ENCODE results near the gene HPCA.

Gene HPCA

DNA sequence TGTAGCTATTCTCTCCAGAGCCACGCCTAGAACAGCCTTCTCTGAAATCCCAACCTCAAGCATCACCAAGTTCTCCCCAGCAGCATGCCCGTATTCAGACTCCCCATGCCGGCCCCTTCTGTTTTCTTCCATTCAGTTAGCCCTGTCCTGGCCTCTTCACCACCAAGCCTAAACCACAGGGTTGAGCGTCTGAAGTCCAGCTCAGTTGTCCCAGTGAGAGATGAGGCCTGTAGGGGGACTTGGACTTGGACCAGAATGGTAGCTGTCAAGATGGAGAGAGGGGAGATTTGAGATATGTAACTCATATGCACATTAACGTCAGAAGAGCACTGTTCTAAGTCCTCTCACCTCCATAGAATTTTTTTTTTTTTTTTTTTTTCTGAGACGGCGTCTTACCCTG is 20.4 kb downstream of the HPCA start:
- DNase-seq (ENCODE audit: low read depth), result no peak
- in situ Hi-C loops (cut with HindIII; ENCODE audit: low sequenced_read_pairs), result no loop called here

DNA sequence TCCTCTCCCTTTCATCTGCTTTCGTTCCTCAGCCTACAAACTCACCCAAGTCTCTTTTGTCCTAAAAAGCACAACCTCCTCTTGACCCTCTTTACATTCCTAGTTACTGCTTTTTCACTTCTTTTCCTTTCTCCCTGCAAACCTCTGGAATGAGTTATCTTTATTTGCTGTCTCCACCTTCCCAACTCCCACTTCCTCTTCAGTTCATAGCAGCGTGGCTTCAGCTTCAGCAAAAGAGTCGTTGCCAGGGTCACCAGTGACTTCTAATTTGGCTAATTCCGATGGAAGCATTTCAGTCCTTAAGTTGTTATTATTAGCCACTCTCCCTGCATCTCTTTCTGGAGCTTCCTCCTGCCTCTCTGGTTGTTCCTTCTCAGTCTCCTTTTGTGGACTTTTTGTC is 21.1 kb downstream of the HPCA start:
- H3K4me3 ChIP-seq (ENCODE audit: low read depth, low read length), result no peak overlapping the region
- in situ Hi-C loops (cut with HindIII; ENCODE audit: low sequenced_read_pairs), result no loop called here
- TF ChIP-seq CTCF (IDR thresholded peaks at IDR 0.05; ENCODE audit: low read depth, low read length, missing control alignments), result no peak
- DNase-seq (ENCODE audit: low read depth), result no peak

More for the DNA sequence above, 20.4 kb downstream of the HPCA start:
- H3K4me3 ChIP-seq (ENCODE audit: low read depth, low read length), result no peak overlapping the region
- TF ChIP-seq CTCF (IDR thresholded peaks at IDR 0.05; ENCODE audit: low read depth, low read length, missing control alignments), result no peak

GRCh38 chr1:32910319-32910718 is 24.0 kb downstream of the HPCA start:
- in situ Hi-C loops (cut with HindIII; ENCODE audit: low sequenced_read_pairs), result no loop called here

DNA sequence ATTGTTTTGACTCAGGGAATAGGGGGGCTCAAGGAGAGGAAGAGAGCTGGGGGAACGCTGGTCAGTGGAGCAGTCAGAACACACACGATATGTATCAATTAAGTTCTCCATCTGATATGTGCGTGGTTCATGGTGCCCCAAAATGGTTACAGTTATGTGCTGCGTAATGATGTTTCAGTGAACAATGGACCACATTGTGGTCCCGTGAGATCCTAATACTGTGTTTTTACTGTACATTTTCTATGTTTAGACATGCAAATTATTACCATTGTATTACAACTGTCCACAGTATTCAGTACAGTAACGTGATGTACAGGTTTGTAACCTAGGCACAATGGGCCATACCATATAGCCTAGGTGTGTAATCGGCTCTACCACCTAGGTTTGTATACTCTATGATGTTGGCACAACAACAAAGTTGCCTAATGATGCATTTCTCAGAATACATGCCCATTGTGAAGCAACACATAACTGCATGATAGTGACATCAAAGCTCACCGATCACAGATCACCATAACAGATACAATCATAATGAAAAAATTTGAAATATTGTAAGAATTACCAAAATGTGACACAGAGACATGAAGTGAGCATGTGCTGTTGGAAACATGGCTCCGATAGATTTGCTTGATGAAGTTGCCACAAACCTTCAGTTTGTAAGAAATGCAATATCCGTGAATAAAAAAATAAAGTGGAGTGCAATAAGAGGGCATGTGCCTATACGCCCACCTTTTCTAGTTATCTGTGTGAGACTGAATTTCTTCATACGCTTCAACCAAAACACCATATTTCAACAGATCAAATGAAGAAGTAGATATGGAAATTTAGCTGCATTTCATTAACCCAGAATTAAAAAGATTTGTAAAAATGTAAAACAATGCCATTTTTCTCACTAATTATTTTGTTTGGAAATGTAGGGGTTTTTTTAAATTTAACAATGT is 29.7 kb downstream of the HPCA start:
- TF ChIP-seq CTCF (IDR thresholded peaks at IDR 0.05; ENCODE audit: low read depth, low read length, missing control alignments), result no peak
- H3K4me3 ChIP-seq (ENCODE audit: low read depth, low read length), result no peak overlapping the region
- no peak for DNase-seq (ENCODE audit: low read depth)
- in situ Hi-C loops (cut with HindIII; ENCODE audit: low sequenced_read_pairs), result no loop called here

More at GRCh38 chr1:32910319-32910718, 24.0 kb downstream of the HPCA start:
- no peak overlapping the region for H3K4me3 ChIP-seq (ENCODE audit: low read depth, low read length)
- no peak for DNase-seq (ENCODE audit: low read depth)
- TF ChIP-seq CTCF (IDR thresholded peaks at IDR 0.05; ENCODE audit: low read depth, low read length, missing control alignments), result no peak

- no peak for TF ChIP-seq CTCF (IDR thresholded peaks at IDR 0.05; ENCODE audit: low read depth, low read length, missing control alignments)
- in situ Hi-C loops (cut with HindIII; ENCODE audit: low sequenced_read_pairs), result no loop called here
- no peak overlapping the region for H3K4me3 ChIP-seq (ENCODE audit: low read depth, low read length)
- DNase-seq (ENCODE audit: low read depth), result no peak
Observed at GRCh38 chr1:32917521-32917920, 31.2 kb downstream of the HPCA start.

DNA sequence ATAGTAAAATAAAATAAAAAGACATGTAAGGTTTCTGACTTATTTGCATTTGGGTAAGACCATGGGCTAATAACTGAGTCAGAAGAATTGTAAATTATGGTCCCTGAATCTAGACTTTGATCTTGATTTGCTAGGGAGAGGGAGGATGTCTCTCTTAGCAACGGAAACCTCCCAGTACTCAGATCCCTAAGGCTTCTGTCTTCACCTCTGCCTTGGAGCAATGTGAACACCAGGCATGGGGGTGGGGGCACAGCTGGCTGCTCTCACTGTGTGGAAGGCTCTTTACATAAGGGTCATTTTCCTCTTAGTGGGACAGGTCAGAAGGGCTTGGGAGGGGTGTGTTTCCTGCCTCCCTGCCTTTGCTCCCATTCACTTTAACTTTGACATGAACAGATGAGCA is 31.9 kb downstream of the HPCA start:
- in situ Hi-C loops (cut with HindIII; ENCODE audit: low sequenced_read_pairs), result no loop called here
- no peak for DNase-seq (ENCODE audit: low read depth)
- no peak for TF ChIP-seq CTCF (IDR thresholded peaks at IDR 0.05; ENCODE audit: low read depth, low read length, missing control alignments)
- H3K4me3 ChIP-seq (ENCODE audit: low read depth, low read length), result no peak overlapping the region
